ENCODE data around the gene RAP1GAP.
A peak's percentile ranks its signal among the peaks of the same experiment; 100 is the strongest.

The RAP1GAP gene

GRCh38 chr1:21662426-21663247 is 6.5 kb downstream of the RAP1GAP start:
- H3K4me3 ChIP-seq = no peak overlapping the region
- no peak for DNase-seq (ENCODE audit: low spot score in 2 of 2)
- H3K9me3 ChIP-seq = no peaks in the 10 kb centered on the region; the same call in 1 of the 2 replicates
- no peaks in the 10 kb centered on the region; the same call in 1 of the 2 replicates for H3K4me1 ChIP-seq
- H3K36me3 ChIP-seq (replicated peaks) = no peaks in the 10 kb centered on the region
- H3K27me3 ChIP-seq (ENCODE audit: low read depth) = no peaks in the 10 kb centered on the region
- in situ Hi-C loops (cut with MboI; ENCODE audit: low sequenced_read_pairs) = no loop called here

- in situ Hi-C loops (cut with MboI; ENCODE audit: low sequenced_read_pairs) = no loop called here
- H3K4me1 ChIP-seq = no peaks in the 10 kb centered on the region; the same call in 1 of the 2 replicates
- no peaks in the 10 kb centered on the region for H3K27me3 ChIP-seq (ENCODE audit: low read depth)
- no peaks in the 10 kb centered on the region; the same call in 1 of the 2 replicates for H3K9me3 ChIP-seq
- H3K36me3 ChIP-seq (replicated peaks) = no peaks in the 10 kb centered on the region
- no peak overlapping the region for H3K4me3 ChIP-seq
- DNase-seq (ENCODE audit: low spot score in 2 of 2) = no peak
Observed at GRCh38 chr1:21661886-21662285, 7.3 kb downstream of the RAP1GAP start.

GRCh38 chr1:21659924-21660326 is 9.2 kb downstream of the RAP1GAP start:
- in situ Hi-C loops (cut with MboI; ENCODE audit: low sequenced_read_pairs) = no loop called here
- no peak for DNase-seq (ENCODE audit: low spot score in 2 of 2)
- no peaks in the 10 kb centered on the region for H3K27me3 ChIP-seq (ENCODE audit: low read depth)
- H3K9me3 ChIP-seq = no peaks in the 10 kb centered on the region; the same call in 1 of the 2 replicates
- no peak overlapping the region for H3K4me3 ChIP-seq
- H3K4me1 ChIP-seq = no peaks in the 10 kb centered on the region; the same call in 1 of the 2 replicates
- no peaks in the 10 kb centered on the region for H3K36me3 ChIP-seq (replicated peaks)

GRCh38 chr1:21659099-21659923 is 9.8 kb downstream of the RAP1GAP start:
- Histone ChIP-seq H3K27me3 (ENCODE audit: low read depth) (no peaks in the 10 kb centered on the region), H3K9me3 (no peaks in the 10 kb centered on the region; the same call in 1 of the 2 replicates), H3K4me1 (no peaks in the 10 kb centered on the region; the same call in 1 of the 2 replicates), H3K4me3 (peak overlapping the region; percentile 21), H3K36me3 (replicated peaks) (no peaks in the 10 kb centered on the region)
- in situ Hi-C loops (cut with MboI; ENCODE audit: low sequenced_read_pairs) = no loop called here
- DNase-seq (ENCODE audit: low spot score in 2 of 2) = peak; percentile 55 to 86

GRCh38 chr1:21657456-21658190 is 11.5 kb downstream of the RAP1GAP start:
- Histone ChIP-seq H3K4me3 (no peak overlapping the region), H3K27me3 (ENCODE audit: low read depth) (no peaks in the 10 kb centered on the region), H3K36me3 (replicated peaks) (no peaks in the 10 kb centered on the region), H3K4me1 (no peaks in the 10 kb centered on the region; the same call in 1 of the 2 replicates), H3K9me3 (no peaks in the 10 kb centered on the region; the same call in 1 of the 2 replicates)
- in situ Hi-C loops (cut with MboI; ENCODE audit: low sequenced_read_pairs) = no loop called here
- no peak for DNase-seq (ENCODE audit: low spot score in 2 of 2)

GRCh38 chr1:21655748-21656147 is 13.4 kb downstream of the RAP1GAP start:
- Histone ChIP-seq H3K36me3 (replicated peaks) (no peaks in the 10 kb centered on the region), H3K4me3 (no peak overlapping the region), H3K4me1 (peaks cover 4% of the 10 kb centered on the region), H3K27me3 (ENCODE audit: low read depth) (no peaks in the 10 kb centered on the region), H3K9me3 (no peaks in the 10 kb centered on the region; the same call in 1 of the 2 replicates)
- peak; percentile 21 to 48 for DNase-seq (ENCODE audit: low spot score in 2 of 2)
- in situ Hi-C loops (cut with MboI; ENCODE audit: low sequenced_read_pairs) = no loop called here

GRCh38 chr1:21655259-21655658 is 13.9 kb downstream of the RAP1GAP start:
- in situ Hi-C loops (cut with MboI; ENCODE audit: low sequenced_read_pairs) = no loop called here
- H3K4me3 ChIP-seq = no peak overlapping the region
- H3K36me3 ChIP-seq (replicated peaks) = no peaks in the 10 kb centered on the region
- no peaks in the 10 kb centered on the region; the same call in 1 of the 2 replicates for H3K9me3 ChIP-seq
- H3K27me3 ChIP-seq (ENCODE audit: low read depth) = no peaks in the 10 kb centered on the region
- peaks cover 4% of the 10 kb centered on the region for H3K4me1 ChIP-seq
- no peak for DNase-seq (ENCODE audit: low spot score in 2 of 2)

- no peaks in the 10 kb centered on the region for H3K27me3 ChIP-seq (ENCODE audit: low read depth)
- no peaks in the 10 kb centered on the region for H3K9me3 ChIP-seq
- H3K4me1 ChIP-seq = peaks cover 4% of the 10 kb centered on the region
- H3K36me3 ChIP-seq (replicated peaks) = no peaks in the 10 kb centered on the region
- no peak for DNase-seq (ENCODE audit: low spot score in 2 of 2)
- no peak overlapping the region for H3K4me3 ChIP-seq
- in situ Hi-C loops (cut with MboI; ENCODE audit: low sequenced_read_pairs) = no loop called here
Observed at GRCh38 chr1:21654209-21654608, 14.9 kb downstream of the RAP1GAP start.

- in situ Hi-C loops (cut with MboI; ENCODE audit: low sequenced_read_pairs) = no loop called here
- H3K4me1 ChIP-seq = peaks cover 4% of the 10 kb centered on the region
- H3K4me3 ChIP-seq = no peak overlapping the region
- no peak for DNase-seq (ENCODE audit: low spot score in 2 of 2)
- H3K27me3 ChIP-seq (ENCODE audit: low read depth) = no peaks in the 10 kb centered on the region
- no peaks in the 10 kb centered on the region for H3K36me3 ChIP-seq (replicated peaks)
- H3K9me3 ChIP-seq = no peaks in the 10 kb centered on the region
Observed at GRCh38 chr1:21653744-21654100, 15.4 kb downstream of the RAP1GAP start.

GRCh38 chr1:21652937-21653743 is 16.0 kb downstream of the RAP1GAP start:
- Histone ChIP-seq H3K9me3 (no peaks in the 10 kb centered on the region), H3K36me3 (replicated peaks) (no peaks in the 10 kb centered on the region), H3K4me3 (no peak overlapping the region), H3K27me3 (ENCODE audit: low read depth) (no peaks in the 10 kb centered on the region), H3K4me1 (peaks cover 4% of the 10 kb centered on the region)
- no peak for DNase-seq (ENCODE audit: low spot score in 2 of 2)
- in situ Hi-C loops (cut with MboI; ENCODE audit: low sequenced_read_pairs) = no loop called here

- in situ Hi-C loops (cut with MboI; ENCODE audit: low sequenced_read_pairs) = no loop called here
Observed at GRCh38 chr1:21652101-21652936, 16.8 kb downstream of the RAP1GAP start.

More at GRCh38 chr1:21652101-21652936, 16.8 kb downstream of the RAP1GAP start:
- no peaks in the 10 kb centered on the region for H3K36me3 ChIP-seq (replicated peaks)
- peaks cover 4% of the 10 kb centered on the region for H3K4me1 ChIP-seq
- no peaks in the 10 kb centered on the region for H3K27me3 ChIP-seq (ENCODE audit: low read depth)
- H3K4me3 ChIP-seq = no peak overlapping the region
- no peak for DNase-seq (ENCODE audit: low spot score in 2 of 2)
- H3K9me3 ChIP-seq = no peaks in the 10 kb centered on the region
